ENCODE data around the gene ANKRD31.
"Not testable (repeated sequence)": the region's sequence is repeated elsewhere in the genome, so short reads cannot be mapped to it uniquely, and the experiment has no call there.

The ANKRD31 gene

DNA sequence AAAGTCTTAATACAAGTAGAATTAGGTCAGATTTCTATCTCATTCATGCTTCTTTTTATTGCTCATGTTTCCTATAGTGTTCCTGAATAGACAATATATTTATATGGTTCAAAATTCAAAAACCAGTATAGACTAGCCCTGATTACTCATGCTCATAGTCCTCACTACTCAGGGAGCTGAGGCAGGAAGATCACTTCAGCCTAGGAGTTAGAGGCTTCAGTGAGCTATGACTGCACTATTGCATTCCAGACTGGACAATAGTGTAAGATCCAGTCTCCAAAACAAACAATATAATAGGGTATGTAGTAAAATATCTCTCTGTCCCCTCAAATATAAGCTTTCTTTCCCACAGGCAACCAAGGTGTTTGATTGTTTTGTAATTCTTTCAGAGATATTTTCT is 2.4 kb downstream of the ANKRD31 start:
- DNase-seq (ENCODE audit: low spot score) = no peak

- DNase-seq (ENCODE audit: low spot score) = no peak
Measured at GRCh38 chr5:75226916-75227315, 9.8 kb downstream of the ANKRD31 start.

- no peak for DNase-seq (ENCODE audit: low spot score)
Measured at GRCh38 chr5:75225506-75225905, 11.2 kb downstream of the ANKRD31 start.

DNA sequence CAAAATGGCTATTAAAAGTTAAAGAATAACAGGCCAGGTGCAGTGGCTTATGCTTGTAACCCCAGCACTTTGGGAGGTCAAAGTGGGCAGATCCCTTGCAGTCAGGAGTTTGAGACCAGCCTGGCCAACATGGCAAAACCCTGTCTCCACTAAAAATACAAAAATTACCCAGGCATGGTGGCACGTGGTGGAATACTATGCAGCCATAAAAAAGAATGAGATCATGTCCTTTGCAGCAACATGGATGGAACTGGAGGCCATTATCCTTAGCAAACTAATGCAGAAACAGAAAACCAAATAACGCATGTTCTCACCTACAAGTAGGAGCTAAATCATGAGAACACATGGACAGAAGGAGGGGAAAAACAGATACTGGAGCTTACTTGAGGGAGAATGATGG is 15.9 kb downstream of the ANKRD31 start:
- not testable (repeated sequence) for DNase-seq (ENCODE audit: low spot score)

GRCh38 chr5:75214928-75215327 is 21.8 kb downstream of the ANKRD31 start:
- no peak for DNase-seq (ENCODE audit: low spot score)

- no peak for DNase-seq (ENCODE audit: low spot score)
Measured at GRCh38 chr5:75214409-75214808, 22.3 kb downstream of the ANKRD31 start.

- DNase-seq (ENCODE audit: low spot score) = no peak
Measured at GRCh38 chr5:75203604-75204003, 33.1 kb downstream of the ANKRD31 start.

- no peak for DNase-seq (ENCODE audit: low spot score)
Measured at GRCh38 chr5:75202935-75203334, 33.7 kb downstream of the ANKRD31 start.

DNA sequence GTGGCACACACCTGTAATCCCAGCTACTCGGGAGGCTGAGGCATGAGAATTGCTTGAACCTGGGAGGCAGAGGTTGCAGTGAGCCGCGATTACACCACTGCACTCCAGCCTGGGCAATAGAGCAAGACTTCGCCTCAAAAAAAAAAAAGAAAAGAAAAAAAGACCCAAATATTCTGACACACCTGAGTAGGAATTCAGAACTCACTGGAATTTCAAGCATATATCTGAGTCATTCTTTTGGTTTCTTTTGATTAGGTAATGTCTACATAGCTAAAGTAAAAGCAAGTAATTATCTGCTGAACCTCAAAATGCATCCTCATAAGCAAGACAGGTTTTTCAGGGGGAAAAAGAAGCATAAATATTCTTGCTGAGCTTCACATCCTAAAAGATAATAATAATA is 35.9 kb downstream of the ANKRD31 start:
- DNase-seq (ENCODE audit: low spot score) = no peak

DNA sequence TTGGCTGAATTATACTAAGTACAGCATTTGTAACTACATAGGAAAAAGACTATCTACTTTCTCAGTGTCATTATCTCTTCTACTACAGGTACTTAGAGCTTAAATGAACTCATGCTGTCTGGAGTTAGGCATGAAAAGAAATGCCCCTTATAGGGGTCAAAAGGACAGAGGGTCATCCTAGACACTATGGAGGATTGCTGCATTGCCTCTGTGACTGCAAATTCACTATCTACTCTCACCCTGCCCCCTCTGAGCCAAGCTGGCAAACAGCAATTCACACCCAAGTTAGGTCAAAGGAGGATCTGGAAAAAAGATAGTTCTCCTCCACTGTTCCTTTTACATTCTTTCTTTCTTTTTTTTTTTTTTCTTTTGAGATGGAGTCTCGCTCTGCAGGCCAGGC is 36.7 kb downstream of the ANKRD31 start:
- DNase-seq (ENCODE audit: low spot score) = no peak

- no peak for DNase-seq (ENCODE audit: low spot score)
Measured at GRCh38 chr5:75199071-75199470, 37.6 kb downstream of the ANKRD31 start.

DNA sequence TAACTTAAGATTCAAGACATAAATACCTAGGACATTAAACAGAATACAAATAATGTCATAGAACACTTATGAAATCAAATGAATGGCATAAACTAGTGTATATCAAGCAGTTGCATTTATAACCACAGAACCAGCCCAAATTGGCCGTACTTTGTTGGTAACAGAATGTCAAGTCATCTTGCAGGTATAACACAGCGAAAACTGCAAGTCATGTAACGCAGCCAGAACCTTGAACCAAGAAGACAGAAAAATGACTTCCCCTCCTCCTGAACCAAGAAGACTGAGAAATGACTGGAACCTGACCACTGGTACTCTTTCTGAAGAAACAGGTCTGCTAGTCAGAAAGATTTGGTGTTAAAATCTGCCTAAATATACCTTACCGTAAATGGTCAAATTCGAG is 38.9 kb downstream of the ANKRD31 start:
- DNase-seq (ENCODE audit: low spot score) = no peak

DNA sequence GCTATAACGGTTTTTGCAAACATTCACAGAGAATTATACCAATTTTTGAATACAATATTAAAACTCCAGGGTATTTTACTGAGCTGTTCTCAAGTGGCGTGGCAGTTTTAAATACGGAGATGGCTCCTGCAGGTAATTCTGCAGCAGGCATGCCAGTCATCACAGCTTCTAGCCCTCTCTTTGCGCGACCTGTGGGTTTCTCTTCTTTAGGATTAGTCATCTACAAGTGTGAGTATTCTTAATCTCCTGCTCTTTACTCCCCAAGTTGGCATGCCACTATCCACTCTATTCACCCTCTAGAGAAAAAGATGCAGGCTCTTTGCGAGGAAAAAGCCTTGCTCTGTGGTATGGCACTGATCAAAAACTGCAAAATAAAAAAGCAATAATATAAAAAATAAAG is 43.9 kb downstream of the ANKRD31 start:
- no peak for DNase-seq (ENCODE audit: low spot score)

GRCh38 chr5:75192264-75192663 is 44.4 kb downstream of the ANKRD31 start:
- no peak for DNase-seq (ENCODE audit: low spot score)

DNA sequence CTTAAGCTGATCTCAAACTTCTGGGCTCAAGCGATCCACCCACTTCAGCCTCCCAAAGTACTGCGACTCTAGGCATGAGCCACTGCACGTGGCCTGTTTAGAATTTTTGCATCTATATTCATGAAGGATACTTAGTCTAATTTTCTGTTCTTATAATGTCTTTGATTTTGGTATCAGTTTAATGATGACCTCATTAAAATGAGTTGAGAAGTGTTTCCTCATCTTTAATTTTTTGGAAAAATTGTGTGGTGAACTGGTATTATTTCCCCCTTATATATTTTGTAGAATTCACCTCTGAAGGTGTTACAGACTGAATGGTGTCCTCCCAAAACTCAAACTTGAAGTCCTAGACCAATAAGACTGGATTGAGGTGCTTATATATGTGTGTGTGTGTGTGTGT is 46.5 kb downstream of the ANKRD31 start:
- DNase-seq (ENCODE audit: low spot score) = no peak

DNA sequence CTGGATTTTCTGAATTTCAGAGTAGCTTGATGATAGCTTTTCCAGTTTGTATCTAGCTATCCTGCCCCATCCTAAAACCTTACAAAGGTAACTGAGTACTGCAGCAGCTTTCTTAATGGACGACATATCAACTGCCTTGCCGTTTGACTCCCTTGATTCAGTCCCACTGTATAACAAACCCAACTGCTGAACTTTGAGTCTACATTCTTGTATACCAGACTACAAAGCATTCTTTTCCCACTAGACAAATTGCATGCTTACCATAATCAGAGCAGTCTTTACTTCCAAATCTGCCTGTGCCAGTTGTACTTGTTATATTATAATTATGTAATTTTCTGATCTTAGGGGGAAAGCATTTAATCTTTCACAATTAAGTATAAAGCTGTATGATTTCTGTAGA is 47.3 kb downstream of the ANKRD31 start:
- DNase-seq (ENCODE audit: low spot score) = no peak

DNA sequence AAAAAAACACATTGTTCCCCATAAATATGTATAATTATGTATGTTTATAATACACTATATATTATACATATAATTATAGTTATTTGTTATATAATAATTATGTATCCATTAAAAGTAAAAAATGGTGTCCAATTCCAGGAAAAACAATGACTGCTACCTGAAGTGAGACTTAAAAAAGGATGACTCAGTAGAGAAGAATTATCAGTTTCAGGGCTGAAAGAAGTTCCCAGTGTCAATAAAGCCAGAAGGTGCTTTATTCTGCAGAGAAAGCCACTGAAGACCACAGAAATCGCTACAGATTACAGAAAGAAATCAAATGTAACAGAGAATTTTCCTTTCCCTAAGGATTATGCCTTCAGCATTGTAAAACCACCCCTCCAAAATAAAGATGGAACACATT is 50.9 kb downstream of the ANKRD31 start:
- DNase-seq (ENCODE audit: low spot score) = no peak

DNA sequence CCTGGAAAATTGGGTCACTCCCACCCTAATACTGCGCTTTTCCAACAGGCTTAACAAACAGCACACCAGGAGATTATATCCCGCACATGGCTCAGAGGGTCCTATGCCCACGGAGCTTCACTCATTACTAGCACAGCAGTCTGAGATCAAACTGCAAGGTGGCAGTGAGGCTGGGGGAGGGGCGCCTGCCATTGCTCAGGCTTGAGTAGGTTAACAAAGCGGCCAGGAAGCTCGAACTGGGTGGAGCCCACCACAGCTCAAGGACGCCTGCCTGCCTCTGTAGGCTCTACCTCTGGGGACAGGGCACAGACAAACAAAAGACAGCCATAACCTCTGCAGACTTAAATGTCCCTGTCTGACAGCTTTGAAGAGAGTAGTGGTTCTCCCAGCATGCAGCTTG is 60.7 kb downstream of the ANKRD31 start:
- DNase-seq (ENCODE audit: low spot score) = not testable (repeated sequence)

DNA sequence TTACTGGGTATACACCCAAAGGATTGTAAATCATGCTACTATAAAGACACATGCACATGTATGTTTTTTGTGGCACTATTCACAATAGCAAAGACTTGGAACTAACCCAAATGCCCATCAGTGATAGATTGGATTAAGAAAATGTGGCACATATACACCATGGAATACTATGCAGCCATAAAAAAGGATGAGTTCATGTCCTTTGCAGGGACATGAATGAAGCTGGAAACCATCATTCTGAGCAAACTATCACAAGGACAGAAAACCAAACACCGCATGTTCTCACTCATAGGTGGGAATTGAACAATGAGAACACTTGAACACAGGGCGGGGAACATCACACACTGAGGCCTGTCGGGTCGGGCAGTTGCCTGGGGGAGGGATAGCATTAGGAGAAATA is 61.8 kb downstream of the ANKRD31 start:
- DNase-seq (ENCODE audit: low spot score) = not testable (repeated sequence)

GRCh38 chr5:75169516-75169915 is 67.2 kb downstream of the ANKRD31 start:
- DNase-seq (ENCODE audit: low spot score) = no peak

GRCh38 chr5:75168026-75168735 is 68.5 kb downstream of the ANKRD31 start:
- no peak for DNase-seq (ENCODE audit: low spot score)

GRCh38 chr5:75167345-75167744 is 69.3 kb downstream of the ANKRD31 start:
- no peak for DNase-seq (ENCODE audit: low spot score)

- DNase-seq (ENCODE audit: low spot score) = not testable (repeated sequence)
Measured at GRCh38 chr5:75161508-75161907, 75.2 kb downstream of the ANKRD31 start.

DNA sequence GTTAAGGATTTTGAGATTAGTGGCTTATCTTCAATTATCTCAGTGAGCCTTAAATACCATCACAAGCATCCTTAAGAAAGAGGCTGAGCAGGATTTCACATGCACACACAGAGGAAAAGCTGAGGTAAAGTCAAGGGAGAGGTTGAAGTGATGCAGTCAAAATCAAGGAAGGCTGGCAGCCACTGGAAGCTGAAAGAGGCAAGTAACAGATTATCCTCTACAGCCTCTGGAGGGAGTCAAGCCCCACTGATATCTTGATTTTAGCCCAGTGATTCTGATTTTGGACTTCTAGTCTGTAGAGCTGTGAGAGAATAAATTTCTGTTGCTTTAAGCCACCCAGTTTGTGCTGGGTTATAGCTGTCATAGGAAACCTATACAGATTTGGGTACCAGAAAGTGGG is 80.1 kb downstream of the ANKRD31 start:
- DNase-seq (ENCODE audit: low spot score) = no peak

DNA sequence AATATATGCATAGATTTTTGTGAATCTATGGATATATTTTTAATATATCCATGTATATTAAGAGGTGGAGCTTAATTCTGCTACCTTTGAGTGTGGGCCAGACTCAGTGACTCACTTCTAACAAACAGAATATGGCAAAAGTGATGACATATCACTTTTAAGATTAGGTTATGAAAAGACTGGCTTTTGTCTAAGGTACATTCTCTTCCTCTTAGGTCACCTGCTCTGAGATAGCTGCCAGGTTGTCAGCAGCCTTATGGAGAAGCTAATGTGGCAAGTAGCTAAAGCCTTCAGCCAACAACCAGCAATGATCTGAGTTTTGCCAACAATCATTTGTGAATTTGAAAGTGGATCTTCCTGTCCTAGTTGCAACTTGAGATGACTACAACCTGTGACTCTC is 83.8 kb downstream of the ANKRD31 start:
- DNase-seq (ENCODE audit: low spot score) = no peak

All from hematopoietic multipotent progenitor cell treated with erythropoietin and hydrocortisone succinate and interleukin-3 and kit ligand, for 15 days (in vitro differentiated cells).